ENCODE measurements around the gene CYP21A2. TPM values are rescaled to one million over a fixed set of nuclear protein-coding genes. Genes with fewer than 3 reads are reported as not detected.
A peak's percentile ranks its signal among the peaks of the same experiment; 100 is the strongest.

Gene CYP21A2
- total RNA-seq, 2 donors from 2014 or later = 0.59 to 2.7 TPM

DNA sequence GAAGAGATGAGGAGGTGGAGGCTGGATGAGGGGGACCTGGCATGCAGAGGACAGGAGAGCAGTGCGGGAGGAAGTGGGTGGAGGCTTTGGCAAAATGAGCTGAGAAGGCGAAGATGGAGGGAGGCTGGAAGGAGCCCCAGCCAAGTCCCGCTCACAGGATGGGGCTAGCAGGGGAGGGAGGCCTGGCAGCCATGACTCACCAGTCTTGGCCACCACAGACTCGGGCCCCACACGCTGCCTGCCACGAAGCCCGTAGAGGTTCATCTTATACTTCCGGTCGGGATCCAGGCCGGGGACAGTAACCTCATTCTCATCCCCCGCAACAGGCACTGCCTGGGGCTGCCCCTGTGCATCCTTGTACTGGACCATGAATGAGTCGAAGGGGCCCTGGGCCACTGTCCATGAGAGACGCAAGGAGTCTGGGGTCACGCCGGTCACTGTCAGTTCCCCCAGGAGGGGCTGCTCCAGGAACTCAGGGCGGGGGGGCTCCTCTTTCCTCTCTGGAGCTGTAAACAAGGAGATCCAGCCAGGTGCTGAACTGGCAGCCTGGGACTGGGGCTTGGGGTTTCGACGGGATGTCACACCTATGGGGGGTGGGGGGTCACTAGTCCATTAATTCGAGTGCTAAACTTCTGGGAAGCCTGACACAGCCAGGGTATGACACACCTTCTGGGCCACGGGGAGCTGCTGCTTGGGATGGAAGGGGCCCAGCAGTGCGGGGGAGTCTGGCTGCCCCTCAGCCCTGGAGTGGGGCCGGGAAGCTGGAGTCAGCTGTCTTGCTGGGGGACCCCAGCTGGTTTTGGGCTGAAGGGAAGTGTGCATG, 43.2 kb downstream of the CYP21A2 start:
- Histone ChIP-seq H3K27me3 (replicated peaks; ENCODE audit: insufficient read depth) (no peaks in the 10 kb centered on the region), H3K36me3 (no peaks in the 10 kb centered on the region), H3K4me1 (replicated peaks) (no peaks in the 10 kb centered on the region), H3K4me3 (no peak overlapping the region), H3K9me3 (no peaks in the 10 kb centered on the region), H3K27ac (peak overlapping the region in 1 of 2 donors; percentile 42)
- TF ChIP-seq, protein P1, sequence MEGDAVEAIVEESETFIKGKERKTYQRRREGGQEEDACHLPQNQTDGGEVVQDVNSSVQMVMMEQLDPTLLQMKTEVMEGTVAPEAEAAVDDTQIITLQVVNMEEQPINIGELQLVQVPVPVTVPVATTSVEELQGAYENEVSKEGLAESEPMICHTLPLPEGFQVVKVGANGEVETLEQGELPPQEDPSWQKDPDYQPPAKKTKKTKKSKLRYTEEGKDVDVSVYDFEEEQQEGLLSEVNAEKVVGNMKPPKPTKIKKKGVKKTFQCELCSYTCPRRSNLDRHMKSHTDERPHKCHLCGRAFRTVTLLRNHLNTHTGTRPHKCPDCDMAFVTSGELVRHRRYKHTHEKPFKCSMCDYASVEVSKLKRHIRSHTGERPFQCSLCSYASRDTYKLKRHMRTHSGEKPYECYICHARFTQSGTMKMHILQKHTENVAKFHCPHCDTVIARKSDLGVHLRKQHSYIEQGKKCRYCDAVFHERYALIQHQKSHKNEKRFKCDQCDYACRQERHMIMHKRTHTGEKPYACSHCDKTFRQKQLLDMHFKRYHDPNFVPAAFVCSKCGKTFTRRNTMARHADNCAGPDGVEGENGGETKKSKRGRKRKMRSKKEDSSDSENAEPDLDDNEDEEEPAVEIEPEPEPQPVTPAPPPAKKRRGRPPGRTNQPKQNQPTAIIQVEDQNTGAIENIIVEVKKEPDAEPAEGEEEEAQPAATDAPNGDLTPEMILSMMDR (IDR thresholded peaks at IDR 0.05) = no peak
- TF ChIP-seq POLR2A (IDR thresholded peaks at IDR 0.05) (no peak), POLR2AphosphoS5 (IDR thresholded peaks at IDR 0.05) (no peak)
- 63% methylated on average over 22 of the region's 22 CpGs for WGBS
- intact Hi-C loops (cut with DNase I) = no loop called here
- DNase-seq (ENCODE audit: low spot score) = no peak

DNA sequence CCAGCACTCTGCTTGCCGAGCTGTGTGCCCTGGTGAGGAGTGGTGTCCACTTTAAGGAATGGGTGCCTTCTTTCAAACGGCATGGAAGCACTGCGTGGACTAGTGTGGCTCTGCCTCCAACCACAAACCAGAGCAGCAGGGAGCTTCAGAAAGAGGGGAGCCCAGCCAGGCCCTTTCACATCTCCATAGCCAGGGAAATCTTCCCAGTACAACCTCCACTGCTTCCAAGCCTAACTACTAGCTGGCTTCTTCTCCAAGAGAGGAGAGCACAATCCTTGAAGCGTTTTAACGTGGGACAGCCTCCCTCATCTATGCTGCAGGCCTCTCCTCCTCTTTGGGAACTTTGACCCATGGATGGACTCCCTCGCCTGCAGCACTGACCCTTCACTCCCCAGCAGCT, 44.3 kb downstream of the CYP21A2 start:
- WGBS = 61% methylated on average over 6 of the region's 6 CpGs
- Histone ChIP-seq H3K9me3 (no peaks in the 10 kb centered on the region), H3K36me3 (no peaks in the 10 kb centered on the region), H3K27me3 (replicated peaks; ENCODE audit: insufficient read depth) (no peaks in the 10 kb centered on the region), H3K27ac (no peak overlapping the region), H3K4me3 (no peak overlapping the region), H3K4me1 (replicated peaks) (no peaks in the 10 kb centered on the region)
- TF ChIP-seq POLR2A (IDR thresholded peaks at IDR 0.05) = no peak
- intact Hi-C loops (cut with DNase I) = no loop called here
- DNase-seq (ENCODE audit: low spot score) = no peak

DNA sequence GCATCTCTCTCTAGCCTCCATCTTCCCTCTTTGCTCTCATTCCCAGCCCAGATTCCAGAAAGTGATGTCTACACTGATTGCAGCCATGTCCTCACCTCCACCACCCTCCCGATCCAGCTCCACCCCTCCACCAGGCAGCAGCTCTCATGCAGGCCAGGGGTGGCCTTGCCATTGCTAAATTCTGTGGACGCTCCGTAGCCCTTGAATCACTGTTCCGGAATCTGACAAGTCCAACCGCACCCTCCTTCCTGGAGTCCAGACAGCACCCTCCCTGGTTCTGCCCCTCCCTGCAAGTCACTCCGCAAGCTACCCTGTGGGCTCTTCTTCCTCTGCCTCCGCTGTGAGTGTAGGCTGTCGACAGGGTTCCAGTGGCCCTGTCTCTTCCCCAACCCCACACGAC, 44.7 kb downstream of the CYP21A2 start:
- Histone ChIP-seq H3K36me3 (no peaks in the 10 kb centered on the region), H3K4me3 (no peak overlapping the region), H3K9me3 (no peaks in the 10 kb centered on the region), H3K4me1 (replicated peaks) (no peaks in the 10 kb centered on the region), H3K27me3 (replicated peaks; ENCODE audit: insufficient read depth) (no peaks in the 10 kb centered on the region), H3K27ac (no peak overlapping the region)
- DNase-seq (ENCODE audit: low spot score) = no peak
- intact Hi-C loops (cut with DNase I) = no loop called here
- WGBS = 55% methylated on average over 9 of the region's 9 CpGs
- TF ChIP-seq, protein P1 (IDR thresholded peaks at IDR 0.05) = no peak
- TF ChIP-seq POLR2A (IDR thresholded peaks at IDR 0.05) = no peak
- TF ChIP-seq POLR2AphosphoS5 (IDR thresholded peaks at IDR 0.05) = no peak

DNA sequence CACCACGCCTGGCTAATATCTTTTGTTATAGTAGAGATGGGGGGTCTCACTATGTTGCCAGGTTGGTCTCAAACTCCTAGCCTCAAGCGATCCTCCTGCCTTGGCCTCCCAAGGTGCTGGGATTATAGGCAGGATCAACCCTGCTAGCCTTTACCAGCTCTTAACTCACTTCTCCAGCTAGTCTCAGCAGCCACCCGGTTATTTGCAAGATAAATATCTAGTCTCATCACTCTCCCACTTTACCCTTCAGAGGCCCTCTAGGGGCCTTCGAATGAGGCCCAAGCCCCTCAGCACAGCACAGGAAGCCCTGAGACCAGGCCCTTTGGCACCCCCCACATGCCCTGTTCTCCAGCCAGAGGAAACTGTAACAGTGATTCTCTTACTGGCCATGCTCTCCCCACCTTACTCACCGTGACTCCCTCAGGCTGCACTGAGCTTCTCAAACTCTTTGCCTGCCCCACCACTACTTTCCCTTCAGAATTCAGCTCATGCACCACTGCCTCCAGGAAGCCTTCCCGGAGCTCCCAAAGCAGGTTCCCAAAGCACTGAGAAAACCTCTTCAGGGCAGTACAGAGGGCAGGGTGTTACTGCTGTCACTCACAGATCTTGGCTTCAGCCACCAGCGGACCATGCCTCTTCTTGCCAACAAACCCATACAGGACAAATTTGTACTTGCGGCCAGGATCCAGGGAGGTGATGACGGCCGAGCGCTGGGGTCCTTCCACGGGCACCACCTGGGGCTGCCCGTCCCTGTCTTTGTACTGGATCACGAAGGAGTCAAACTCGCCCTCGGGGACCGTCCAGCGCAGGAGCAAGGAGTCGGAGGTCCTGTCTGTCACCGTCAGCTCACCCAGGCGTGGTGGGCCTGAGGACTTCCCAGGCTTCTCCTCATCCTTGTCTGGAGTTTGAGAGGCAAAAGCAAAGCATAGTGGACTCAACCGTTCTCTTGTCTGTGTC, 45.9 kb downstream of the CYP21A2 start:
- Histone ChIP-seq H3K4me1 (replicated peaks) (no peaks in the 10 kb centered on the region), H3K36me3 (no peaks in the 10 kb centered on the region), H3K27me3 (replicated peaks; ENCODE audit: insufficient read depth) (no peaks in the 10 kb centered on the region), H3K9me3 (no peaks in the 10 kb centered on the region), H3K4me3 (no peak overlapping the region), H3K27ac (no peak overlapping the region)
- WGBS = 90% methylated on average over 22 of the region's 22 CpGs
- no peak for DNase-seq (ENCODE audit: low spot score)
- intact Hi-C loops (cut with DNase I) = no loop called here
- no peak for TF ChIP-seq POLR2AphosphoS5 (IDR thresholded peaks at IDR 0.05)
- TF ChIP-seq, protein P1 (IDR thresholded peaks at IDR 0.05) = no peak
- TF ChIP-seq POLR2A (IDR thresholded peaks at IDR 0.05) = no peak

DNA sequence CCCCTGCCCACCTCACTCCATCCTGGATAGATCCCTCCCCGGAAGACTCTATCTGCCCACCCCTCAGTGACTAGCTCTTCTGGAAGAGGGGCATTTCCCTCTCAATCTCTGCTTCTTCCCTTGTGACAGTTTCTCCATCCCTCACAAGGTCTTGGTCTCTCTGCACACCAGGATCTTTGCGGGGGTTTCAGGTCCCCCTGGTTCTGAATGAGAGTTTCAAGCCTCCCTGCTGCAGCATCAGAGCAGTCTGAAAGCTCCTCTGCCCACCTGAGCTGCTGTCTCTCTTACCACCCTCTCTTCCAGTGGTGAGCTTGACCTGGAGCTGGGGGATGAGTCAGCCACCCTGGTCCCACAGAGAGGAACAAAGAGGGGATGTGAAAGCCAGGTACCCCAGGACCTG, 46.6 kb downstream of the CYP21A2 start:
- WGBS = 90% methylated on average over 2 of the region's 2 CpGs
- no peak for DNase-seq (ENCODE audit: low spot score)
- no peak overlapping the region for H3K27ac ChIP-seq
- H3K4me3 ChIP-seq = no peak overlapping the region
- H3K4me1 ChIP-seq (replicated peaks) = no peaks in the 10 kb centered on the region
- H3K36me3 ChIP-seq = no peaks in the 10 kb centered on the region
- intact Hi-C loops (cut with DNase I) = no loop called here
- TF ChIP-seq POLR2A (IDR thresholded peaks at IDR 0.05) = no peak
- TF ChIP-seq, protein P1 (IDR thresholded peaks at IDR 0.05) = no peak
- no peak for TF ChIP-seq POLR2AphosphoS5 (IDR thresholded peaks at IDR 0.05)
- no peaks in the 10 kb centered on the region for H3K27me3 ChIP-seq (replicated peaks; ENCODE audit: insufficient read depth)
- H3K9me3 ChIP-seq = no peaks in the 10 kb centered on the region

Data from prostate gland (tissue), 2 donors.